Uterus (tissue), 2 donors: ENCODE measurements around the gene POLD3.

Experiments
- POLR2A ChIP-seq, 2 donors: fragments of 450-650 bp; IDR thresholded peaks; one replicate each; pipeline ENCODE4 v1.6.1; 2016; ENCODE audit warnings: antibody characterized with exemption in 2 of 2, mild to moderate bottlenecking in 1 of 2, moderate library complexity in 1 of 2
- TF ChIP-seq, protein P1 (sequence below), 4 experiments: fragments of 200-600 bp in 2 of 4; fragments of 450-650 bp in 2 of 4; sonication (generic) in 2 of 4; IDR thresholded peaks; one replicate each; pipeline ENCODE4 v1.5.1; 2016 to 2019; ENCODE audit warnings: antibody characterized with exemption in 4 of 4, mild to moderate bottlenecking in 2 of 4, moderate library complexity in 1 of 4

DNA sequence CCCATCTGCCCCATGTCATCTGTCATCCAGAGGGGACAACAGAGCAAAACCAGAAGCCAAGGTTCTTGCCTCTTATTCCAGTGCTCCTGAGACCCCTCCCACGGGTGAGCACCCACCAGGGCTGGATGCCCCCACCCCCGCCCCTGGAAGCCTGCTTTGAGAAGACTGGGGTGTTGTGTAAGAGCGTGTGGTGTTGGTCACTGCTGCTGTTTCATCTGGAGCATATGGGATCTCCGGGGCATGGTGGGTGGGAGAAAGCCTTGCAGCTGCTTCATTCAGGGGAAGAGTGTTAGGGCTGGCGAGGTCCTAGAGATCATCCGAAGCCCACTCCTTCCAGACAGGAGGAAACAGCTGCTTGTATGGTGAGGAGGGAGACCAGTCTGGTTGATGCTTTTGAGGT, 84.7 kb downstream of the POLD3 start:
- TF ChIP-seq POLR2A (IDR thresholded peaks at IDR 0.05), result no peak
- TF ChIP-seq, protein P1, sequence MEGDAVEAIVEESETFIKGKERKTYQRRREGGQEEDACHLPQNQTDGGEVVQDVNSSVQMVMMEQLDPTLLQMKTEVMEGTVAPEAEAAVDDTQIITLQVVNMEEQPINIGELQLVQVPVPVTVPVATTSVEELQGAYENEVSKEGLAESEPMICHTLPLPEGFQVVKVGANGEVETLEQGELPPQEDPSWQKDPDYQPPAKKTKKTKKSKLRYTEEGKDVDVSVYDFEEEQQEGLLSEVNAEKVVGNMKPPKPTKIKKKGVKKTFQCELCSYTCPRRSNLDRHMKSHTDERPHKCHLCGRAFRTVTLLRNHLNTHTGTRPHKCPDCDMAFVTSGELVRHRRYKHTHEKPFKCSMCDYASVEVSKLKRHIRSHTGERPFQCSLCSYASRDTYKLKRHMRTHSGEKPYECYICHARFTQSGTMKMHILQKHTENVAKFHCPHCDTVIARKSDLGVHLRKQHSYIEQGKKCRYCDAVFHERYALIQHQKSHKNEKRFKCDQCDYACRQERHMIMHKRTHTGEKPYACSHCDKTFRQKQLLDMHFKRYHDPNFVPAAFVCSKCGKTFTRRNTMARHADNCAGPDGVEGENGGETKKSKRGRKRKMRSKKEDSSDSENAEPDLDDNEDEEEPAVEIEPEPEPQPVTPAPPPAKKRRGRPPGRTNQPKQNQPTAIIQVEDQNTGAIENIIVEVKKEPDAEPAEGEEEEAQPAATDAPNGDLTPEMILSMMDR (IDR thresholded peaks at IDR 0.05), result no peak
